Neural progenitor cell (in vitro differentiated cells): ENCODE measurements around the gene IDI1.

Source experiments
- CTCF ChIP-seq: fragments of 200-600 bp; sonication (generic); IDR thresholded peaks from 2 replicates; pipeline ENCODE4 v1.5.1; 2017; ENCODE audit warnings: antibody characterized with exemption, mild to moderate bottlenecking
- EZH2phosphoT487 ChIP-seq: fragments of 200-600 bp; sonication (generic); IDR thresholded peaks from 2 replicates; pipeline ENCODE4 v1.6.1; 2017; ENCODE audit warnings: antibody characterized with exemption

- no peak for TF ChIP-seq EZH2phosphoT487
- TF ChIP-seq CTCF: no peak
Measured at GRCh38 chr10:1094112-1095057, 45.5 kb upstream of the IDI1 start.
